Ectodermal cell (in vitro differentiated cells): ENCODE results near the gene DCLK1.

ENCODE experiments used
- H3K27ac ChIP-seq: 2 replicates; pipeline ENCODE4 v1.7.0; 2013; ENCODE audit warnings: mild to moderate bottlenecking, low read depth, low read length; ENCODE audit not compliant: insufficient read depth, poor library complexity, severe bottlenecking
- H3K27me3 ChIP-seq: 2 replicates; pipeline ENCODE4 v1.7.0; 2013; ENCODE audit warnings: mild to moderate bottlenecking, low read length; ENCODE audit not compliant: insufficient read depth, control insufficient read depth, poor library complexity, severe bottlenecking
- H3K36me3 ChIP-seq: one replicate; pipeline ENCODE4 v1.7.0; 2013; ENCODE audit warnings: low read length; ENCODE audit not compliant: control insufficient read depth, insufficient read depth
- H3K4me1 ChIP-seq: one replicate; pipeline ENCODE4 v1.7.0; 2013; ENCODE audit warnings: low read length; ENCODE audit not compliant: control insufficient read depth, insufficient read depth
- H3K4me3 ChIP-seq: 2 replicates; pipeline ENCODE4 v1.7.0; 2013; ENCODE audit warnings: low read depth, low read length, control low read depth; ENCODE audit not compliant: insufficient read depth
- H3K9me3 ChIP-seq: 2 replicates; pipeline ENCODE4 v1.7.0; 2013; ENCODE audit warnings: mild to moderate bottlenecking, low read length, moderate library complexity; ENCODE audit not compliant: control insufficient read depth
- WGBS, 2 experiments: methylation state at CpG; one replicate each; pipeline ENCODE4 v1.1.7; 2013; ENCODE audit warnings: missing lambda C conversion rate in 2 of 2; 5-methylcytosine and 5-hydroxymethylcytosine counted together

DCLK1 gene

DNA sequence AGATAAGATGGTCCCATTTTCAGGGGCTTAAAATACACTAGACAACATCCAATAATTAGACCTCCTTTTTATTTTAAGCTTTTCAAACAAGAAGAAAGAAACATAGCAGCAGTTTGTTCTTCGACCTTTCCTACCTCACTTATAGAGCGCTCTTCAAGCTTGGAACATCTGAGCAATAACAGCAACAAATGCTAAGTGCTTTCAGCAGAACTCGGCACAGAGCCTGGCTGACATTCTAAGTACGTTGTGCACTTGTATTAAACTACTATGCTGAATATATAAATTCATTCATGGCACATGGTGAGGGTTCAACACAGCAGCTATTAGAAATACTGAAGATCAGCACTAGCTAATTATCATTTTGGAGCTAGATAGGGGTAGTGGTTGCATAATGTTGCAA lies 398.6 kb downstream of the DCLK1 start:
- Histone ChIP-seq H3K9me3 (no peaks in the 10 kb centered on the region), H3K27me3 (no peaks in the 10 kb centered on the region), H3K36me3 (no peaks in the 10 kb centered on the region), H3K4me1 (no peaks in the 10 kb centered on the region), H3K4me3 (no peak overlapping the region), H3K27ac (no peak overlapping the region)
- 96 to 97% methylated on average over 4 of the region's 4 CpGs for WGBS, 2 experiments

DNA sequence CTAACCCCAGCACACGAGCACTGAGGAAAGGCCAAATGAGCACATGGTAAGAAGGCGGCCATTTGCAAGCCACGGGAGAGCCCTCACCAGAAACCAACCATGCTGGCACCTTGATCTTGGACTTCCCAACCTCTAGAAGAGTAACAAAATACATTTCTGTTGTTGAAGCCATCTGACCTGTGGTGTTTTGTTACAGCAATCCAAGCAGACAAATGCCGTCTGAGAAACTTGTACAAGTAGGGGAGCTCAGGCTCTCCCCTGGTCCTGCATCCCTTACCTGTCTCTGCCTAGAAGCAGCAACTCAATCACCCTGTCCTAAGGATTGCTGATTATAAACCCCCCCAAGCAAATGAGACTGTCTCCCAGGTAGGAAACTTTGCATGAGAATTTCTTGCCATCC lies 399.7 kb downstream of the DCLK1 start:
- H3K4me3 ChIP-seq, result no peak overlapping the region
- no peak overlapping the region for H3K27ac ChIP-seq
- H3K9me3 ChIP-seq, result no peaks in the 10 kb centered on the region
- no peaks in the 10 kb centered on the region for H3K4me1 ChIP-seq
- no peaks in the 10 kb centered on the region for H3K27me3 ChIP-seq
- WGBS, 2 experiments, result 95 to 97% methylated on average over 4 of the region's 4 CpGs
- no peaks in the 10 kb centered on the region for H3K36me3 ChIP-seq

DNA sequence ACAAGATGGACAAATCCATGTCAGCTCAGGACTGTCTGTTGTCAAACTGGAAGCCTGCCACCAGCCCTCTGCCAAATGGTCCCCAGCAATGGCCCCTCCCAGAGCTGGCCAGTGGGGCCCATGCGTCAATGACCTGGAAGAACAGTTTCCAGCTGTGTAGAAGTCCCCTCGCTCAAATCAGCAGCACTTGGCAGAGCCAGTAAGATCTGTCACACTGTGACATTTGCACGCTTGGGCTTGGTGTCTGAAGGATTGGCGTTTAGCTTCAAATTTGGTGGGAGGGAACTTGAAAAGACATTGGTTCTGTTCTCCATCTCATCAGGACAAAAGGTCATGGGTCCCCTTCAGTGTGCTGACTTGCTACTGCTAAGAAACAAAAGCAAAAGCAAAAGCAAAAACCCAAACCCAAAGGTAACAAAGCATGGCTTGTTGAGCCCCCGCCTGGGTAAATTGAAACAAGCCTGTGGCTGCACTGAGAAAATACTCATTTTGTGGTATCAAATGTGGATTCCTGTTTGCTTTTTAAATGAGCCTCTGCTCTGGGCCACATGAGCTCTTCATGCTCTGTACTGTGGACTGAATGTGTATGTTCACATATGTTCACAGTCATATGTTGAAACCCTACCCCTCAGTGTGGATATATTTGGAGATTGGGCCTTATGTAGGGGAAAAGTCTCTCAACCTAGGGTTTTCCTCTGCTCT lies 401.1 kb downstream of the DCLK1 start:
- 84 to 86% methylated on average over 5 of the region's 5 CpGs for WGBS, 2 experiments
- Histone ChIP-seq H3K9me3 (no peaks in the 10 kb centered on the region), H3K4me3 (no peak overlapping the region), H3K27ac (no peak overlapping the region), H3K36me3 (no peaks in the 10 kb centered on the region), H3K4me1 (no peaks in the 10 kb centered on the region), H3K27me3 (no peaks in the 10 kb centered on the region)

DNA sequence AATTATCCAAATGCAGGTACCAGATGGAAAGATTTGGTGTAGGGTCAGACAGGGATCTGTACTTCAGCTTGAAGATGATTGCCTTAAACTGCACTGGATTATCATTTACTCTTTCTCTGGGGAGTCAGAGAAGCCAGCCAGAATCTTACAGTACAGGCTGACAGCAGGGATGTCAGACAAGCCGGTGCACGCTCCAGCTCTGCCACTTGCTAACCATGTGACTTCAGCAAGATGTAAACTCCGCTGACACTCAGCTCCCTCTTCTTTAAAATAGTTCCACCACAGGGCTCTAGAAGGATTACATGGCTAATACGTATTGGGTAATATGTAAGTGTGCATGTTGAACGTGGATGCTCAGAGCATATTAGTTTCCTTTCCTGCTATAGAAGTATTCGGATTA lies 403.3 kb downstream of the DCLK1 start:
- no peaks in the 10 kb centered on the region for H3K4me1 ChIP-seq
- WGBS, 2 experiments, result 77 to 80% methylated on average over 6 of the region's 6 CpGs
- no peak overlapping the region for H3K27ac ChIP-seq
- no peaks in the 10 kb centered on the region for H3K9me3 ChIP-seq
- no peaks in the 10 kb centered on the region for H3K27me3 ChIP-seq
- no peaks in the 10 kb centered on the region for H3K36me3 ChIP-seq
- no peak overlapping the region for H3K4me3 ChIP-seq

DNA sequence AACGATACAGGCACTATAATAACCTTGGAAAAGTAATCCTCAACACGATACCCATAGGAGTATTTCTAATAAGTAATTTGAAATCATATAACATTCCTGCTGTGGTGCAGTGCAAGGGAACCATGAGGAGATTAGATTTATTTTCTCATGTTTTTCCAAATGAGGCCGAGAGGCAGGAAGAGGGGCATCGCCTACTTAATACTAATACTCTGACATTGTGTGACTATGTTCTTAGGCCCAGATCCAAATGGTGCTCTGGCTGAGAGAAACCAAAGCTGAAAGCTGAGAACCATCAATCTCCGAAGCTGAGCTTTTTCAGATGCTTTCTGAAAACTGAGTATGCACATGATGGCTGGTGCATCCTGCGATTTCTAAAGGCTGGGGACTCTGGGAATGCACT lies 406.7 kb downstream of the DCLK1 start:
- H3K4me3 ChIP-seq, result no peak overlapping the region
- WGBS, 2 experiments, result 91 to 97% methylated on average over 5 to 6 of the region's 6 CpGs
- H3K27ac ChIP-seq, result no peak overlapping the region
- H3K9me3 ChIP-seq, result no peaks in the 10 kb centered on the region
- no peaks in the 10 kb centered on the region for H3K4me1 ChIP-seq
- H3K27me3 ChIP-seq, result no peaks in the 10 kb centered on the region
- H3K36me3 ChIP-seq, result no peaks in the 10 kb centered on the region

DNA sequence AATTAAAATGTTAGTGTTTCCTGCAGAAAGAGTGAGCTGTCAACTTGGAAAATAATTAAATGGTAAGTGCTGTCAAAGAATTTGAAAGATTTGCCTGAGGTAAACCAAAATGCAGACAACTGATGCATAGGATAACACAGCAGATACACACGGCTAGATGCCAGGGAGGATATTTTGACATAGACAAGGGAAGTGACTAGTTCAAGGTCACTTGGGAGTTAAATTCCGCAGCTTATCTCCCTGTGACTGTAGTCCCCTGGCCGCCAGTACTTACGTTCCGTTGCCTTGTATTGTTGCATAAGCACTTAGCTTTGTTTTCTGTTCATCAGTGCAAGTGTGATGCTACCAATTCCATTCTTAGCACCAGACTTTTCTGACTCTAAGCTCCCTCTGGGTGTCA lies 407.4 kb downstream of the DCLK1 start:
- WGBS, 2 experiments, result 87 to 91% methylated on average over 5 of the region's 5 CpGs
- H3K27me3 ChIP-seq, result no peaks in the 10 kb centered on the region
- no peak overlapping the region for H3K27ac ChIP-seq
- H3K4me1 ChIP-seq, result no peaks in the 10 kb centered on the region
- H3K9me3 ChIP-seq, result no peaks in the 10 kb centered on the region
- no peaks in the 10 kb centered on the region for H3K36me3 ChIP-seq
- no peak overlapping the region for H3K4me3 ChIP-seq

DNA sequence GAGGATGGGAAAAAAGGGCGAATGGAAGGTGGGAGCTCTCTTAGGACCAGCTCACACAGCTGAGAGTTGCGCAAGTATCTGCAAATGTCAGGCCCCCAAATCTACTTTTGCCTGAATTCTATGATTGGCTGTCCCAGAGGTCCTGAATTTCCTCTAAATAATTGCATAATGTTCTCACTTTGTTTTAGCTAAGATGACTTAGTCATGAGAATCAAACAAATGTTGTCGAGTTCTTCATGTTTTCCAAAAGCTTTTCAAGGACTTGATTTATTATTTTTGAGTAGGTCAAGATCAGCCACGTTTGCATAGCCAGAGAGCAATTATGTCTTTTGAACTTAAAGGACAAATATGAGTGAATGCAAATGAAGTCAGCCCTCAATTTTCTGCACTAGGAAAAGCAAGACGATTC lies 408.1 kb downstream of the DCLK1 start:
- WGBS, 2 experiments, result 85 to 92% methylated on average over 5 of the region's 5 CpGs

DNA sequence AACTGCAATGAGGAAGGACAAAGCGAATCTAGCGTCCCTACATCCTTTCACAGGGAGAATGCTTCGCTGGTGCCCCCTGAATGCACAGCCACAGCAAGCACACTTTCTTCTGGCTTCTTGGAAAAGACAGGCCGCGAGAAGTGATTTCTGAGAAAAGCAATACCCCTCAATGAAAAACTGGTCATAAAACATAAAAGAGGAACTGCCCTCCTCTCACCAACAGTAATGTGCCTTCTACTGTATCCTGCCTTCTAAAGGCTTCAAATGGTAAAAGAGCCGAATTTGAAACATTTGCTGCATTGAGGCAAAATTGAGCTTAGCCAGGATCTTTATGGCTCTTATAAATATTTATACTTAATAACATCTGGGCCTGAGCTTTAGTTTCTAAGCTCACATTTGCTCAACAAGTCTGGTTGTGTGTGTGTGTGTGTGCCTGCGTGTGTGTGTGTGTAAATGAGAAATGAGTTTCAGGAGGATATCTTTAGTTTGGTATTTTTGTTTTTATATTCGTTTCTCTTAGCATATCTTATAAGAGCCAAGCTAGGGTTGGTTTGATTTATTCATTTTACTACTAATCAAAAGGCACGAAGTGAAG lies 408.6 kb downstream of the DCLK1 start:
- Histone ChIP-seq H3K4me3 (no peak overlapping the region), H3K9me3 (no peaks in the 10 kb centered on the region), H3K4me1 (no peaks in the 10 kb centered on the region), H3K27ac (no peak overlapping the region), H3K27me3 (no peaks in the 10 kb centered on the region), H3K36me3 (no peaks in the 10 kb centered on the region)
- WGBS, 2 experiments, result 82 to 91% methylated on average over 7 to 8 of the region's 9 CpGs

More for the DNA sequence above, 408.1 kb downstream of the DCLK1 start:
- Histone ChIP-seq H3K27ac (no peak overlapping the region), H3K4me3 (no peak overlapping the region), H3K4me1 (no peaks in the 10 kb centered on the region), H3K36me3 (no peaks in the 10 kb centered on the region), H3K9me3 (no peaks in the 10 kb centered on the region), H3K27me3 (no peaks in the 10 kb centered on the region)

DNA sequence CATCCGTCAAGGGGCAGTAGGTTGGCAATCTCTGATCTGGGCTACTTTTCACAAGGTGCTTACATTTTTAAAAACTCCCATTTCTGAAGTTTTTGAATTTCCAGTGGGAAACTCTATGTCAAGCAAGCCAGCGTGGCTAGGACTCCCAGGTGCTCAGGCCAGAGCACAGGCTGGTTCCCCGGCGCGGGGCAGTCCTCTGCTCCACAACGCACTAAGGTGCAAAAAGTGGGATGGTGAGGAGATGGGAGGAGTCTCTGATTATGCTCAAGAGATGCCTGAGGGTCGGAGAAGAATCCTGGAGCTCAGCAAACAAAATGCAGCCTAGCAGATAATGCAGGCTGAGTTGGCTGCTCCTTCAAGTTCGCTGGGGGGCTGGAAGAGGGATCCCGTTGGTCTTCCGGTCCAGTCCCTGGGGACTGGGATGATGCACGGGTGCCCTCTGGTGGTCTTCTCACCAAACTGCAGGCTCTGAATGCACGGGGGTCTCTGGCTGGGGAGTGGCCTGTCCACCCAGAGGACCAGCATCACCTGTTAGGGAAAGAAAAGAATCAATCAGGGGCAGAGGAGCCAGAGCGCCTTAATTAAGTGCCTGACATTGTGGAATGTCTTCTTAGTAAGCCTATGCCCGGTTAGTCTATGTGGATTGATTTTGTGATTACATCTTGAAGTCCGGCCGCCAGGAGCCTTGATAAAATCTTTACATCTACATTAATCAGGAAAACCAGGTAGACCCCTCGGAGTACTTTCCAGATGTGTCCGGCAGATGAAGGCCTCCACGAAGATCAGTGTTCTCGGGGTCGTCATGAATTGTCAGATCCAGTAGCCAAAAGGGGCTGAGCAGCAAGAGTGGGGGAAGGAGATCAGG lies 410.3 kb downstream of the DCLK1 start:
- Histone ChIP-seq H3K4me1 (no peaks in the 10 kb centered on the region), H3K4me3 (no peak overlapping the region), H3K9me3 (no peaks in the 10 kb centered on the region), H3K36me3 (no peaks in the 10 kb centered on the region), H3K27me3 (no peaks in the 10 kb centered on the region), H3K27ac (no peak overlapping the region)
- WGBS, 2 experiments, result 57 to 58% methylated on average over 21 of the region's 21 CpGs

DNA sequence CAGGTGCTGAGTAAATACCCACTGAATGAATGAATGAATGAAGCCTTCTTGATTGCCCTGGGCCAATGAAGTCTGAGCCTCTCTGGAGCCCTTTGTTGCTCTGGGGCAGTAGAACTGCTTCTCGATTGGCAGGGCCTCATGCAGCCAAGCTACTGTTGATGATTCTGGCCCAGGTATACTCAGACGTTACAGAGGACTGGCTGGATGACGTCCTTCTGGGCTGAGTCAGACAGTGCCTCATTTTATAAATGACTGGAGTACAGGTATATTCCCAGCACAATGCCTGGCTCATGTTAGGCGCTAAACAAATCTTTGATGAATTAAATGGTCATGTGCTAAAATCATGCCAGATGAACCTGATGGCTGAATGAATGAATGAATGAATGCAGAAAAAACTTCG lies 410.9 kb downstream of the DCLK1 start:
- 90 to 93% methylated on average over 5 of the region's 5 CpGs for WGBS, 2 experiments
- no peaks in the 10 kb centered on the region for H3K27me3 ChIP-seq
- no peak overlapping the region for H3K27ac ChIP-seq
- no peaks in the 10 kb centered on the region for H3K36me3 ChIP-seq
- H3K9me3 ChIP-seq, result no peaks in the 10 kb centered on the region
- no peaks in the 10 kb centered on the region for H3K4me1 ChIP-seq
- H3K4me3 ChIP-seq, result no peak overlapping the region
